ENCODE measurements around the gene HMGB2. TPM values are rescaled to one million over a fixed set of nuclear protein-coding genes. Genes with fewer than 3 reads are reported as not detected.
A peak's percentile ranks its signal among the peaks of the same experiment; 100 is the strongest.

HMGB2 gene
- total RNA-seq, 1 donor from 2014 or later, result 66.9 TPM

GRCh38 chr4:173291899-173292298 lies 42.3 kb downstream of the HMGB2 start:
- Mint-ChIP-seq H3K4me1 (ENCODE audit: low read depth, unreplicated experiment) (no peaks in the 10 kb centered on the region), H3K4me3 (ENCODE audit: unreplicated experiment) (no peak overlapping the region), H3K27me3 (ENCODE audit: unreplicated experiment) (no peaks in the 10 kb centered on the region), H3K9me3 (ENCODE audit: unreplicated experiment) (no peaks in the 10 kb centered on the region), H3K27ac (ENCODE audit: unreplicated experiment) (no peak overlapping the region), H3K36me3 (ENCODE audit: unreplicated experiment) (no peaks in the 10 kb centered on the region)
- no peak for DNase-seq
- TF ChIP-seq, protein P1, sequence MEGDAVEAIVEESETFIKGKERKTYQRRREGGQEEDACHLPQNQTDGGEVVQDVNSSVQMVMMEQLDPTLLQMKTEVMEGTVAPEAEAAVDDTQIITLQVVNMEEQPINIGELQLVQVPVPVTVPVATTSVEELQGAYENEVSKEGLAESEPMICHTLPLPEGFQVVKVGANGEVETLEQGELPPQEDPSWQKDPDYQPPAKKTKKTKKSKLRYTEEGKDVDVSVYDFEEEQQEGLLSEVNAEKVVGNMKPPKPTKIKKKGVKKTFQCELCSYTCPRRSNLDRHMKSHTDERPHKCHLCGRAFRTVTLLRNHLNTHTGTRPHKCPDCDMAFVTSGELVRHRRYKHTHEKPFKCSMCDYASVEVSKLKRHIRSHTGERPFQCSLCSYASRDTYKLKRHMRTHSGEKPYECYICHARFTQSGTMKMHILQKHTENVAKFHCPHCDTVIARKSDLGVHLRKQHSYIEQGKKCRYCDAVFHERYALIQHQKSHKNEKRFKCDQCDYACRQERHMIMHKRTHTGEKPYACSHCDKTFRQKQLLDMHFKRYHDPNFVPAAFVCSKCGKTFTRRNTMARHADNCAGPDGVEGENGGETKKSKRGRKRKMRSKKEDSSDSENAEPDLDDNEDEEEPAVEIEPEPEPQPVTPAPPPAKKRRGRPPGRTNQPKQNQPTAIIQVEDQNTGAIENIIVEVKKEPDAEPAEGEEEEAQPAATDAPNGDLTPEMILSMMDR (IDR thresholded peaks at IDR 0.05; ENCODE audit: partially characterized antibody, unreplicated experiment), result no peak

DNA sequence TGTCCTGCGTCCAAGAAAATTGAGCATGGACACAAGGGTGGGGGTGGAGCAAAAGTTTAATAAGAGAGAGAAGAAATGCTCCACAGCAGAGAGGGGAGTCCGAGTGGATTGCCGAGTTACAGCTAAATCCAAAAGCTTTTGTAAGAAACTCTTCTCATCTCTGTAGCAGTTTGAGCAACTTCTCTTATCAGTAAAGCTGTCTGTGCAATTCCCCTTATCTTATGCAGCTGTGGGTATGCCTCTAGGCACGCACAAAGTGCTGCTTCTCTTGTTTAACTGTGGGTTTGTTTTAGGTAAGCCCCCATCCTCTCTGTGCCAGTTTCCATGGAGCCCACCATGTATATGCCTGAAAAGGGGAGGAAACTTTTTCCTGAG lies 44.8 kb downstream of the HMGB2 start:
- no peak for DNase-seq
- Mint-ChIP-seq H3K4me3 (ENCODE audit: unreplicated experiment) (no peak overlapping the region), H3K27ac (ENCODE audit: unreplicated experiment) (no peak overlapping the region), H3K36me3 (ENCODE audit: unreplicated experiment) (peaks cover 12% of the 10 kb centered on the region), H3K9me3 (ENCODE audit: unreplicated experiment) (no peaks in the 10 kb centered on the region), H3K4me1 (ENCODE audit: low read depth, unreplicated experiment) (no peaks in the 10 kb centered on the region), H3K27me3 (ENCODE audit: unreplicated experiment) (no peaks in the 10 kb centered on the region)
- TF ChIP-seq, protein P1 (IDR thresholded peaks at IDR 0.05; ENCODE audit: partially characterized antibody, unreplicated experiment), result no peak

DNA sequence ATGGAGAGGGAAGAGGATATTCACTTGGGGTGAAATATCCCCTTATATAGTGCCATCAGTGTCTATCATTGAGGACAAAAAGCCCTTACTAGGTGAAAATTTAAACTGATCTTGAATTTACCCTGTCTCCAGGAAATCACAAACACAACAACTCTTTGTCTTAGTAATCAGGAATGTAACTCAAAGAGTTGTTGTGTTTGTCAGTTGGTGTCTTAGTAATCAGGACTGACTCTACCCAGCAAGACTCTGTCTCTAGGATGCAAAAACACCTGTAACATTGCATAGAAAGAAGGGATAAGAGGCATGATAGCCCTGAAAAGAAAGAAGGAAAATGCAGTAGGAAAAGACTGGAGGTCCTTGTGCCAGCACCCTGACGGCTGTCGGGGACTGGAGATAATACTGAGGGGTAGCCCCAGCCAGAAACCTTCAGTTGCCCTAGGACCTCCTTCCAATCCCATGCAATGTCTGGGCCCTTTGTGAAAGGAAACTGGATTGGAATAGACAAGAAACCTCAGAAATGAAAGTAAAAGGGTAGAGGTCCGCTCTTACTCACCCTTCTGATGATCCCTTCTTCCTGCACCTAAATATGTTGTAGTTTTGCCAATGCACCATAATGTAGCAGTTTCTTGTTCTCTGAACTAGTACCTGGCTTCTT lies 45.3 kb downstream of the HMGB2 start:
- H3K27ac Mint-ChIP-seq (ENCODE audit: unreplicated experiment), result no peak overlapping the region
- H3K9me3 Mint-ChIP-seq (ENCODE audit: unreplicated experiment), result no peaks in the 10 kb centered on the region
- TF ChIP-seq, protein P1 (IDR thresholded peaks at IDR 0.05; ENCODE audit: partially characterized antibody, unreplicated experiment), result no peak
- no peaks in the 10 kb centered on the region for H3K27me3 Mint-ChIP-seq (ENCODE audit: unreplicated experiment)
- no peak for DNase-seq
- H3K4me3 Mint-ChIP-seq (ENCODE audit: unreplicated experiment), result no peak overlapping the region
- H3K36me3 Mint-ChIP-seq (ENCODE audit: unreplicated experiment), result peaks cover 12% of the 10 kb centered on the region
- H3K4me1 Mint-ChIP-seq (ENCODE audit: low read depth, unreplicated experiment), result no peaks in the 10 kb centered on the region

- Mint-ChIP-seq H3K9me3 (ENCODE audit: unreplicated experiment) (no peaks in the 10 kb centered on the region), H3K4me1 (ENCODE audit: low read depth, unreplicated experiment) (no peaks in the 10 kb centered on the region), H3K36me3 (ENCODE audit: unreplicated experiment) (peaks cover 12% of the 10 kb centered on the region), H3K27ac (ENCODE audit: unreplicated experiment) (no peak overlapping the region), H3K27me3 (ENCODE audit: unreplicated experiment) (no peaks in the 10 kb centered on the region), H3K4me3 (ENCODE audit: unreplicated experiment) (no peak overlapping the region)
- peak; percentile 72 for DNase-seq
- TF ChIP-seq, protein P1 (IDR thresholded peaks at IDR 0.05; ENCODE audit: partially characterized antibody, unreplicated experiment), result peak; percentile 69
These were observed 45.9 kb downstream of the HMGB2 start for GRCh38 chr4:173288296-173288695.

GRCh38 chr4:173287486-173287885 lies 46.7 kb downstream of the HMGB2 start:
- Mint-ChIP-seq H3K27me3 (ENCODE audit: unreplicated experiment) (no peaks in the 10 kb centered on the region), H3K9me3 (ENCODE audit: unreplicated experiment) (no peaks in the 10 kb centered on the region), H3K4me3 (ENCODE audit: unreplicated experiment) (no peak overlapping the region), H3K36me3 (ENCODE audit: unreplicated experiment) (peaks cover 12% of the 10 kb centered on the region), H3K27ac (ENCODE audit: unreplicated experiment) (no peak overlapping the region), H3K4me1 (ENCODE audit: low read depth, unreplicated experiment) (no peaks in the 10 kb centered on the region)
- no peak for DNase-seq
- TF ChIP-seq, protein P1 (IDR thresholded peaks at IDR 0.05; ENCODE audit: partially characterized antibody, unreplicated experiment), result no peak

Measured in glutamatergic neuron (in vitro differentiated cells).